ENCODE measurements around the gene METRN. TPM values are rescaled to one million over a fixed set of nuclear protein-coding genes. Genes with fewer than 3 reads are reported as not detected.

Gene METRN
- total RNA-seq, 4 donors from 2014 or later, result 13.6 to 31.2 (median 20.5) TPM

DNA sequence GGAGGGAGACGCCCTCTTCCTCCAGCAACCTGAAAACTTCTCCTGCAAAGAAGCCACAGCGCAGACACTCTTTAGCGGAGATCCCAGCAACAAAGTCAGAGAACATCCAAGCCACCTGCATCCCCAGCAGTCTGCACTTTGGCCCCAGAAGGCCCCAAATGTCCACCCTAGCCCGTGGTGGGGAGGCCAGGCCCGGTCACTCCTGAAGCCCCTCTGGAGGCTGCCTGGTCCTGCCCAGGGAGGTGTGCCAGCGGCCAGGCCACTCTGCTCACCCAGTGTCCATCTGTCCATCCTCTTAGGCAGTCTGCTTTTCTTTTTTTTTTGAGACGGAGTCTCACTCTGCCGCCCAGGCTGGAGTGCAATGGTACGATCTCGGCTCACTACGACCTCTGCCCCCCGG, 17.4 kb downstream of the METRN start:
- no peak for DNase-seq (ENCODE audit: low spot score)
- TF ChIP-seq, protein P1, sequence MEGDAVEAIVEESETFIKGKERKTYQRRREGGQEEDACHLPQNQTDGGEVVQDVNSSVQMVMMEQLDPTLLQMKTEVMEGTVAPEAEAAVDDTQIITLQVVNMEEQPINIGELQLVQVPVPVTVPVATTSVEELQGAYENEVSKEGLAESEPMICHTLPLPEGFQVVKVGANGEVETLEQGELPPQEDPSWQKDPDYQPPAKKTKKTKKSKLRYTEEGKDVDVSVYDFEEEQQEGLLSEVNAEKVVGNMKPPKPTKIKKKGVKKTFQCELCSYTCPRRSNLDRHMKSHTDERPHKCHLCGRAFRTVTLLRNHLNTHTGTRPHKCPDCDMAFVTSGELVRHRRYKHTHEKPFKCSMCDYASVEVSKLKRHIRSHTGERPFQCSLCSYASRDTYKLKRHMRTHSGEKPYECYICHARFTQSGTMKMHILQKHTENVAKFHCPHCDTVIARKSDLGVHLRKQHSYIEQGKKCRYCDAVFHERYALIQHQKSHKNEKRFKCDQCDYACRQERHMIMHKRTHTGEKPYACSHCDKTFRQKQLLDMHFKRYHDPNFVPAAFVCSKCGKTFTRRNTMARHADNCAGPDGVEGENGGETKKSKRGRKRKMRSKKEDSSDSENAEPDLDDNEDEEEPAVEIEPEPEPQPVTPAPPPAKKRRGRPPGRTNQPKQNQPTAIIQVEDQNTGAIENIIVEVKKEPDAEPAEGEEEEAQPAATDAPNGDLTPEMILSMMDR (IDR thresholded peaks at IDR 0.05), result no peak
- no peak for ATAC-seq (ENCODE audit: low FRiP score)

DNA sequence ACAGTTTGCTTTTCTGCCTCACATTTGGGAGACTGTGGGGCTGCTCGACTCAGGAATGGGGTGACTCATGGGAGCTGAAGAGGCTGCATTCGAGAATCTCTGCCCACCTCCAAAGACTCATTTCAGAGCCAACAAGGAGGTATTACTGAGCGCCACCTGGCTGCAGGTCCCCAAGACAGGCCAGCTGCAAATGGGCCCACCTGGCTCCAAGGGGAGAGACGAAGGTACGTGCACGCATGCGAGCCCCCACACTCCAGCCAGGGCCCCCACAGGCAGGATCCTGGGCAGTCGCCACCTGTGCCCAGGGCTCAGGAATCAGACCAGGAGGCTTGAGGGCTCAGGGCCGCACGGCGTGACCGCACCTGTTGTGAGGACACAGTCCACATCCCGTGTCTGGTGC, 18.0 kb downstream of the METRN start:
- TF ChIP-seq, protein P1 (IDR thresholded peaks at IDR 0.05), result no peak
- no peak for DNase-seq (ENCODE audit: low spot score)
- ATAC-seq (ENCODE audit: low FRiP score), result no peak

DNA sequence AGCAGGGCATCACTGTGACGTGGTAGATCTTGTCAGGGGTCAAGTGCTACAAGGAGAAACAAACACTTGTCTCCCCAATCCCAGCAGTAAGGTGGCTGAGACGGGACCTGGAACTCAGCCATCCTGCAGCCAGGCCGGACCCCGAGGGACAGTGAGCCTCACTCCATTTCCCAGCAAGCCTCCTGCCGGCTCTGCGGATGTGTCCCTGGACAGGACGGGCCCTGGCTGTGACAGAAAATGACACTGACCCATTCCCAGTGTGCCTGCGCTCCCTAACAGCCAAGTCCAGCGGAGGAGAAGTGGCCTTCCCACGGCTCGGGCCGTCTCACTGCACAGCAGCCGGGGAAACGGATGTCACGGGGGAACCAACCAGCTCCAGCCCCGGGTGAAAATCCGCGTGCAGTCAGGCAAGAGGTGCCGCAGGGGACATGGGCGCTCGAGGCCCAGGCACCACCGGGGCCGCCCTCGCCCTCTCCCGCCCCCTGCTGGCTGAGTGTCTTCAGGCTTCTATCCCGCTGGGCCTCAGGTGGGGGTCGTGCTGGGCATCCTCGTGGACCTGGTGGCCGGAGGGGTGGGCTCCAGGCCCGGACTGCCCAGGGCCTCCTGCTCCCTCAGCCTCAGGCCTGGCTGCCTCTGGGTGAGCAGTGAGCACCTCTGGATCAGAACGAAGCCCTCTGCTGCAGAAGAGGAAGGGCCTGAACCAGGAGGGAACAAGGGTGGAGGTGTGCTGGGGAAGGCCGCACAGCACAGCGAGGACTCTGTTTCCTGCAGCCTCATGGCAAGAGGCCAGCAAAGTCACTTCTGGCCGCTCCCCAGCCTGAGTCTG, 18.7 kb downstream of the METRN start:
- TF ChIP-seq, protein P1 (IDR thresholded peaks at IDR 0.05), result no peak
- DNase-seq (ENCODE audit: low spot score) (no peak), ATAC-seq (ENCODE audit: low FRiP score) (no peak)

DNA sequence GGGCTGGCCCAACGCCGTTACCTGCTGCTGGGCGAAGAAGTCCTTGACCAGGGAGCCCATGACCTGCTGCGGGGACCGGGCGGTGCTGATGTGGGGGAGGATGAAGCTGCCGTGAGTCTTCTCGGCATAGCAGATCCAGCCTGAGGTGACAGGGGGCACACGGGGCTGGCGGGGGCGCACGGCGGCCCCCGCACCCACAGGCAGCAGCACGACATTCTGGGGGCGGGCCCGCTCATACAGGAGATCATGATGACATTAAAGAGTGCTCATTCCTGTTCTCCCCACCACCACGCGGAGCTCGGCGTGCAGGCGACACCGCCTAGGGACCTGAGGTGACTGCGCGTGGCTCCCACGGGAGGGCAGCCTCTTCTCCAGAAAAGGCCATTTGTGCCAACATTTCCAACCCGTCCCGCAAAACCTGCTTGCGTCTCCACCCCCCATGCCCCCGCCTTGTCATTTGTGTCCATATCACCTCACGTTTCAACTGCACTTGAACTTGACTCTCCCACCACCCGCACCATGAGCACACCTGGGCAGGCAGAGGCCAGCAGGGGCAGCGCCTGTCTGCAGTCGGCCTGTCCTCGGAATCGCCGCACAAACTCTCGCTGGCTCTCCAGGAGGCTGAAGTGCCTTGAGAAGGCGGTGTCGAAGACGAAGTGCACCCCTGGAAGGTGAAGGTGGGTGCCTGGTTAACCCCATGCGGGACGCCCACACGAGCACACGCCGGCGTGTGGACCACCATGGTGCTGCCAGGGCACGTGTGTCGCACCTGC, 19.5 kb downstream of the METRN start:
- no peak for ATAC-seq (ENCODE audit: low FRiP score)
- TF ChIP-seq, protein P1 (IDR thresholded peaks at IDR 0.05), result no peak
- no peak for DNase-seq (ENCODE audit: low spot score)

DNA sequence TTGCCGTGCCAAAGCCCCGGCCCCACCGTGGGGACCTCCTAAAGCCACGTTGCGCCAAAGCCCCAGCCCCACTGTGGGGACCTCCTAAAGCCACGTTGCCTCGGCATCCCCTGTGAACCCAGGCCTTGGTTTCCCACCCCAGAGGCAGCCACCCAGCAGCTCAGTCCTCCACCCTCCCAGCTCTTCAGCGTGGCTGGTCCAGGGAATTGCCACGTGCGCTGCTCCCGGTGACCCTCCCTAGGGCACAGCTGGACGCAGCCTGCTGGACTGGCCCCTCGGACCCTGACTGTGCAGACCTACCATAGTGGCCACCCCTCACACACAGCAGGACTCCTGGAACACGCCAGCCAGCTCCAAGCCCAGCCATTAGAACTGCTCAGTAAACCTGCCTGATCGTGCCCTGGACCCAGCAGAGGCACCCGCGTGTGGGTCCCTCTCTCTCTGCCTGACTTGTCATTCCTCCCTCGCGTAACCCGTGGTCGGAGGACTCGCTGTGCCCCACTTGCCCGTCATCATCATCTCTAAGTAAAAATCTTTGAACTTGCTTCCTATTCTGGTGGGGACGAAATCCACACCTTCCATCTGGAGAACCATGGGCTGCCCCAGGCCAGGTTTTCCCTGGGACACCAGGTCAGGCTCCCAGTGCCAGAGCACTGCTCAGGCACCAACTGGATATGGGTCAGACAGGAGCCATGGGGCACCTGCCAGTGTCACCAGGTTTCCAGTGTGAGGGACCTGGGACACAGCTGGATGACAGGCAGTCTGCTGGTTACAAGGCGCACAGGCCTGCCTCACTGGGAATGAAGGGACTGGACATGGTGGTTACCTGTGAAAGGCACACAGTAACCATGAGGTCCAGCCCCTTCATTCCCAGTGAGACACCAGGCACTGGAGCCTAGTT, 20.3 kb downstream of the METRN start:
- no peak for DNase-seq (ENCODE audit: low spot score)
- no peak for ATAC-seq (ENCODE audit: low FRiP score)
- TF ChIP-seq, protein P1 (IDR thresholded peaks at IDR 0.05), result no peak

DNA sequence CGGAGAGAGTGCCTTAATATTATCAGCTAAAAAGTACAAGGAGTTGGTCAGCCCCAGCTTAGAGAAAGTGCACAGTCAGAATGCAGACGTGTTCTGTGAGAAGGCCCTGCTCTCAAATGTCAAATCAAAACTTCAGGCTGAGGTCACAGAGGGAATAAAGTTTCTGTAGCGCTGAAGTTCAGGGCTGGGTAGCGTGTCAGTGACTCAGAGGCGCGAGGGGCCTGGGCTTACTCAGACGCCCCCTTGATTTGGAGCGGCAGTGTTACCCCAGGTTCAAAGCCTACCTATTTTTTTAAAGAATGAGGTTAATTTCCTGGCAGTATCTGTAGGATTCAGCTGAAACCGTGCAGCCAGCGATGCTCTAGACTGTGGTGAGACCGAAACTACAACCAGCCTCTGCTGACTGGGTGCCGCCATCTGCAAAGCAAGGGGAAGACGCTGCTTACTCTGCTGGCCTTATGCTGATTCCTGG, 21.1 kb downstream of the METRN start:
- TF ChIP-seq, protein P1 (IDR thresholded peaks at IDR 0.05), result no peak
- ATAC-seq (ENCODE audit: low FRiP score) (no peak), DNase-seq (ENCODE audit: low spot score) (no peak)
